Breast epithelium (tissue), 4 donors: Measurements from ENCODE around the gene DTL. TPM values are rescaled to one million over a fixed set of nuclear protein-coding genes. Genes with fewer than 3 reads are reported as not detected.
"Not testable (repeated sequence)": the region's sequence is repeated elsewhere in the genome, so short reads cannot be mapped to it uniquely, and the experiment has no call there.

Source experiments
- DNase-seq, 2 donors: peaks; one replicate each; pipeline ENCODE4 v3.0.0-alpha.2; 2019; ENCODE audit warnings: low spot score in 2 of 2
- H3K27ac ChIP-seq, 2 donors: fragments of 200-600 bp; sonication (generic) in 1 of 2; one replicate each; pipeline ENCODE4 v1.5.1; 2016 to 2019; ENCODE audit warnings: mild to moderate bottlenecking in 1 of 2
- H3K27me3 ChIP-seq, 2 donors: fragments of 200-600 bp; sonication (generic) in 1 of 2; one replicate each; pipeline versions ENCODE4 v1.5.1 to v1.6.0; 2017 to 2019; ENCODE audit warnings: control low read depth in 1 of 2, mild to moderate bottlenecking in 1 of 2
- H3K36me3 ChIP-seq: fragments of 200-600 bp; one replicate; pipeline ENCODE4 v1.5.1; 2019
- H3K4me1 ChIP-seq, 2 donors: fragments of 200-600 bp; sonication (generic); one replicate each; pipeline ENCODE4 v1.5.1; 2016 to 2019; ENCODE audit warnings: control low read depth in 1 of 2
- H3K4me3 ChIP-seq, 3 donors: fragments of 200-600 bp; sonication (generic); 1 replicate in 2 of 3; 2 replicates in 1 of 3; pipeline ENCODE4 v1.5.1; 2016 to 2019; ENCODE audit warnings: mild to moderate bottlenecking in 3 of 3, moderate library complexity in 2 of 3
- H3K9me3 ChIP-seq, 2 donors: fragments of 200-600 bp; sonication (generic) in 1 of 2; one replicate each; pipeline ENCODE4 v1.5.1; 2016 to 2019; ENCODE audit warnings: control low read depth in 1 of 2
- POLR2A ChIP-seq: fragments of 450-650 bp; IDR thresholded peaks from one replicate; pipeline ENCODE4 v1.6.1; 2016; ENCODE audit warnings: antibody characterized with exemption, mild to moderate bottlenecking, moderate library complexity
- POLR2AphosphoS5 ChIP-seq, 3 donors: sonication (generic); formaldehyde crosslinking; IDR thresholded peaks; one replicate each; pipeline ENCODE4 v1.6.1; 2017; ENCODE audit warnings: antibody characterized with exemption in 3 of 3
- intact Hi-C: fragments of 100-400 bp; cut with DNase I; formaldehyde crosslinking; loops from one replicate; pipeline ENCODE4 v1.15.1; 2023; ENCODE audit warnings: low total_unique reads
- total RNA-seq, 3 donors: library from RNA; depleted of rRNA; stranded (reverse); fragments of >200 nt; gene quantifications; one replicate each; pipeline ENCODE4 v1.1.0, GENCODE V29; 2016
- TF ChIP-seq, protein P1 (sequence below), 3 donors: fragments of 450-650 bp; IDR thresholded peaks; one replicate each; pipeline ENCODE4 v1.5.1; 2016 to 2017; ENCODE audit warnings: antibody characterized with exemption in 3 of 3, mild to moderate bottlenecking in 3 of 3, moderate library complexity in 3 of 3

Gene DTL, protein sequence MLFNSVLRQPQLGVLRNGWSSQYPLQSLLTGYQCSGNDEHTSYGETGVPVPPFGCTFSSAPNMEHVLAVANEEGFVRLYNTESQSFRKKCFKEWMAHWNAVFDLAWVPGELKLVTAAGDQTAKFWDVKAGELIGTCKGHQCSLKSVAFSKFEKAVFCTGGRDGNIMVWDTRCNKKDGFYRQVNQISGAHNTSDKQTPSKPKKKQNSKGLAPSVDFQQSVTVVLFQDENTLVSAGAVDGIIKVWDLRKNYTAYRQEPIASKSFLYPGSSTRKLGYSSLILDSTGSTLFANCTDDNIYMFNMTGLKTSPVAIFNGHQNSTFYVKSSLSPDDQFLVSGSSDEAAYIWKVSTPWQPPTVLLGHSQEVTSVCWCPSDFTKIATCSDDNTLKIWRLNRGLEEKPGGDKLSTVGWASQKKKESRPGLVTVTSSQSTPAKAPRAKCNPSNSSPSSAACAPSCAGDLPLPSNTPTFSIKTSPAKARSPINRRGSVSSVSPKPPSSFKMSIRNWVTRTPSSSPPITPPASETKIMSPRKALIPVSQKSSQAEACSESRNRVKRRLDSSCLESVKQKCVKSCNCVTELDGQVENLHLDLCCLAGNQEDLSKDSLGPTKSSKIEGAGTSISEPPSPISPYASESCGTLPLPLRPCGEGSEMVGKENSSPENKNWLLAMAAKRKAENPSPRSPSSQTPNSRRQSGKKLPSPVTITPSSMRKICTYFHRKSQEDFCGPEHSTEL
- total RNA-seq = under 1 TPM; 0.29 to 0.80 (median 0.66) TPM

DNA sequence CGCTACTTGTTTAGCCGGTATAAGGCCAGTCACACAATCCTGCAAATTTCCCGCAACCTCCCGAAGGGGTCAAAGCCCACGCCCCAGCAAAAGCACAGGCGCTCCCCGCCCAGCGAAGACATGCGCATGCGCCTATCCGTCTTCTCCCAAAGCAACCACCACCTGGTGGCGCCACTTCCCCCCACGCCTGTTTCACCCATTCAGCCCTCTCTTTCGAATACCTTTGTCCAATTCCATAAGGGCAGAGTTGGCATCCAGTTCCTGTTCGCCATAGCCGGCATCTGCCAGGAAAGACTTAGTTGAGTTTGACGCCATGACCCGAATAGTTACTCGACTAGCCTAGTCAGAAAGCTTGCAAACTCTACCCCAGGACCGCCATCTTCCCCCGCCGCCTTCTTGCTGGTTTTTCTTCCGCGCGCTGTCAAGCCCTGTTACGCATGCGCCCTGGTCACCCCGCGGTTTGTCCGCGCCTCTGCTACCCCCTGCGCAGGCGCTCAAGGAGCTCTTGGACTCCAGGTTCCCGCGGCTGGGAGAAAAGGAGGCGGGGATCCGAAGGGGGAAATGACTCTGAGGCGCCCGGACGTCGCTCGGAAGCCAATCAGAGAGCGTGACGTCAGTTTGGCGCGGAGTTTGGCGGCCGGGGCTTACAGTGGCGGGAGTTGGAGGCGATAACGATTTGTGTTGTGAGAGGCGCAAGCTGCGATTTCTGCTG is at the start of gene DTL, which contains the start of gene INTS7:
Gene DTL (plus strand): TSS at position 626 of the 712 bp plus-strand sequence. CDS start 143 bp downstream, outside the sequence.
Gene INTS7 (minus strand): TSS at position 435 of the 712 bp plus-strand sequence. CDS start 120 bp downstream, at position 315.
- DNase-seq = peak; percentile 98
- no peaks in the 10 kb centered on the region for H3K9me3 ChIP-seq
- no peak for TF ChIP-seq POLR2A
- TF ChIP-seq POLR2AphosphoS5 (IDR thresholded peaks at IDR 0.05) = peak; percentile 51 to 80 (median 65)
- TF ChIP-seq, protein P1, sequence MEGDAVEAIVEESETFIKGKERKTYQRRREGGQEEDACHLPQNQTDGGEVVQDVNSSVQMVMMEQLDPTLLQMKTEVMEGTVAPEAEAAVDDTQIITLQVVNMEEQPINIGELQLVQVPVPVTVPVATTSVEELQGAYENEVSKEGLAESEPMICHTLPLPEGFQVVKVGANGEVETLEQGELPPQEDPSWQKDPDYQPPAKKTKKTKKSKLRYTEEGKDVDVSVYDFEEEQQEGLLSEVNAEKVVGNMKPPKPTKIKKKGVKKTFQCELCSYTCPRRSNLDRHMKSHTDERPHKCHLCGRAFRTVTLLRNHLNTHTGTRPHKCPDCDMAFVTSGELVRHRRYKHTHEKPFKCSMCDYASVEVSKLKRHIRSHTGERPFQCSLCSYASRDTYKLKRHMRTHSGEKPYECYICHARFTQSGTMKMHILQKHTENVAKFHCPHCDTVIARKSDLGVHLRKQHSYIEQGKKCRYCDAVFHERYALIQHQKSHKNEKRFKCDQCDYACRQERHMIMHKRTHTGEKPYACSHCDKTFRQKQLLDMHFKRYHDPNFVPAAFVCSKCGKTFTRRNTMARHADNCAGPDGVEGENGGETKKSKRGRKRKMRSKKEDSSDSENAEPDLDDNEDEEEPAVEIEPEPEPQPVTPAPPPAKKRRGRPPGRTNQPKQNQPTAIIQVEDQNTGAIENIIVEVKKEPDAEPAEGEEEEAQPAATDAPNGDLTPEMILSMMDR (IDR thresholded peaks at IDR 0.05) = peak; percentile 92 to 96 (median 94)
- peaks cover 0 to 5% of the 10 kb centered on the region in 2 donors for H3K4me1 ChIP-seq
- H3K4me3 ChIP-seq = peak within 1 kb of the TSS; percentile 54 to 82 (median 59)
- intact Hi-C loops = no loop called here
- H3K36me3 ChIP-seq = no peaks in the 10 kb centered on the region
- no peaks in the 10 kb centered on the region for H3K27me3 ChIP-seq
- H3K27ac ChIP-seq = peak within 1 kb of the TSS; percentile 60 to 95

DNA sequence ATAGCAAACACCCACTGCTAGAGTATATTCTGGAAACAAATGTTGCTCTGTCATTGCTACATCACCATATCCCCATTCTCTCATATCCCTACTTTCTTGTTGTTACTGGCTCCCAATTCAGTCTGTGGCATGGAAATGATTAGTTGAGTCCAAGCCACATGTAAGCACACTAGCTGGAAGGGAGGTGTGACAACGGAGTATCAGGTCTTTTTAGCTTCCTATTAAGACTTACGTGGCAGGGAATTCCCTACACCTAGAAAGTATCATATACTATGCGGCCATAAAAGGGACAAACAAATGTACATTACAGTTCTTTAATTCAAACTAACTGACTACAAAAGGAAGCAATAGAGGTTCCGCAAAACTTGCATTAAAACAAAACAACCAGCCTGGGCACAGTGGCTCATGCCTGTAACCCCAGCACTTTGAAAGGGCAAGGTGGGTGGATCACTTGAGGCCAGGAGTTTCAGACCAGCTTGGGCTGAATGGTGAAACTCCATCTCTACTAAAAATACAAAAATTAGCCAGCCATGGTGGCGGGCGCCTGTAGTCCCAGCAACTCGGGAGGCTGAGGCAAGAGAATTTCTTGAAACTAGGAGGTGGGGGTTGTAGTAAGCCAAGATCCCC is 48.8 kb upstream of the DTL start:
- no peak for DNase-seq
- H3K36me3 ChIP-seq = no peaks in the 10 kb centered on the region
- no peak overlapping the region for H3K27ac ChIP-seq
- no peak overlapping the region for H3K4me3 ChIP-seq
- H3K27me3 ChIP-seq = no peaks in the 10 kb centered on the region
- TF ChIP-seq POLR2A (no peak), POLR2AphosphoS5 (IDR thresholded peaks at IDR 0.05) (no peak)
- TF ChIP-seq, protein P1 (IDR thresholded peaks at IDR 0.05) = no peak
- H3K4me1 ChIP-seq = no peaks in the 10 kb centered on the region
- no peaks in the 10 kb centered on the region for H3K9me3 ChIP-seq
- intact Hi-C loops = no loop called here

DNA sequence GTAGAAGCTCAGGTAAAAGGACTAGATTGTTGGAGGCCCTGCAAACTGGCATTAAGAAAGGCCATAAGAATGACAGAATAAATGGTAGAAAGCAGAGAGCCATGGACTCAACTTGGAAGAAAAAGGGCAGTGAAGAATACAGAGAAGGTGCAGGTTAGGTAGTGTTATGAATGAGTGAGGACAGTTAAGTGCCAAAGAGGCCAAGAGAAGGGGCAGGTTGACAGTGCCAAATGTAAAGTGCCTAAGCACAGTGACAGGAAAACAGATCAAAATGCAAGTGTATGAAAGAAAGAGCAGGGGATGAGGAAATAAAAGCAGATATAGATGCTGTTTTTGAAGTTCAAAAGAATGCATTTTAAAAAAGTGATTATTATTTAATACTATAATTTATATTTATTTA is 43.9 kb upstream of the DTL start:
- Histone ChIP-seq H3K27me3 (no peaks in the 10 kb centered on the region), H3K4me3 (no peak overlapping the region), H3K36me3 (no peaks in the 10 kb centered on the region), H3K9me3 (no peaks in the 10 kb centered on the region), H3K4me1 (no peaks in the 10 kb centered on the region), H3K27ac (no peak overlapping the region)
- no peak for DNase-seq
- no peak for TF ChIP-seq POLR2AphosphoS5 (IDR thresholded peaks at IDR 0.05)
- no peak for TF ChIP-seq POLR2A
- TF ChIP-seq, protein P1 (IDR thresholded peaks at IDR 0.05) = no peak
- intact Hi-C loops = no loop called here

DNA sequence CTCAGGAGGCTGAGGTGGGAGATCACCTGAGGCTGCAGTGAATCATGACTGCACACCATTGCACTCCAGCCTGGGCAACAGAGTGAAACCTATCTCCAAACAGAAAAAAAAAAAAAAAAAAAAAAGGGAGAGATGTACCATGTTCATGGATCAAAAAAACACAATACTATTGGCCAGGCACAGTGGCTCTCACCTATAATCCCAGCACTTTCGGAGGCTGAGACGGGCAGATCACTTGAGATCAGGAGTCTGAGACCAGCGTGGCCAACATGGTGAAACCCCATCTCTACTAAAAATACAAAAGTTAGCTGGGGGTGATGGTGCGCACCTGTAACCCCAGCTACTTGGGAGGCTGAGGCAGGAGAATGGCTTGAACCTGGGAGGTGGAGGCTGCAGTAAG is 38.1 kb upstream of the DTL start:
- intact Hi-C loops = not testable (repeated sequence)

DNA sequence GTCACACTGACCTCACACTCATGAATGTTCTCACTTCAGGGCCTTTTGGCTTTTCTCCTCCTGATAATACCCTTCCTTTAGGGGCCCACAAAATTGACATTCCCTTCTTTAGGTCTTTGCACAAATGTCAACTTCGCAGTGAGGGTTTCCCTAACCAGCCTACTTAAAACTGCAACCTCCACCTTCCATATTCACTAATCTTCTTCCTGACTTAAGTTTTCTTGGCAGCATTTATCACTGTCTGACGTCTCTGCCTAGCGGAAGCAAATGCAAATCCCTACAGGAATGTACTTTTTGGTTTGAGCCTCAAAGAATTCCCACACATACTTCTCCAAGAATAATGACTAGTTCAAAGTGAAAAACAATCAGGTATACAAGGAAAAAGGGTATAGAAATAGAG is 33.0 kb upstream of the DTL start:
- Histone ChIP-seq H3K36me3 (no peaks in the 10 kb centered on the region), H3K4me3 (no peak overlapping the region), H3K9me3 (peaks cover 0 to 3% of the 10 kb centered on the region in 2 donors), H3K27me3 (no peaks in the 10 kb centered on the region), H3K27ac (no peak overlapping the region), H3K4me1 (no peaks in the 10 kb centered on the region)
- intact Hi-C loops = no loop called here
- TF ChIP-seq POLR2A (no peak), POLR2AphosphoS5 (IDR thresholded peaks at IDR 0.05) (no peak)
- TF ChIP-seq, protein P1 (IDR thresholded peaks at IDR 0.05) = no peak
- DNase-seq = no peak

More for the DNA sequence above, 38.1 kb upstream of the DTL start:
- not testable (repeated sequence) for H3K27me3 ChIP-seq, H3K27ac ChIP-seq, H3K4me3 ChIP-seq, DNase-seq, H3K4me1 ChIP-seq, H3K9me3 ChIP-seq, H3K36me3 ChIP-seq
